Subcutaneous adipose tissue (tissue), 4 donors: ENCODE results near the gene SET. TPM values are rescaled to one million over a fixed set of nuclear protein-coding genes. Genes with fewer than 3 reads are reported as not detected.

Experiments used
- CTCF ChIP-seq: fragments of 450-650 bp; IDR thresholded peaks from one replicate; pipeline ENCODE4 v1.5.1; 2016; ENCODE audit warnings: low read depth, mild to moderate bottlenecking, control low read depth, antibody characterized with exemption, moderate library complexity
- total RNA-seq, 4 donors: library from RNA; depleted of rRNA; stranded (reverse); fragments of >200 nt; gene quantifications; one replicate each; pipeline ENCODE4 v1.1.0, GENCODE V29; 2016

SET gene
- total RNA-seq, 4 donors from 2014 or later: 116 to 160 (median 146) TPM

DNA sequence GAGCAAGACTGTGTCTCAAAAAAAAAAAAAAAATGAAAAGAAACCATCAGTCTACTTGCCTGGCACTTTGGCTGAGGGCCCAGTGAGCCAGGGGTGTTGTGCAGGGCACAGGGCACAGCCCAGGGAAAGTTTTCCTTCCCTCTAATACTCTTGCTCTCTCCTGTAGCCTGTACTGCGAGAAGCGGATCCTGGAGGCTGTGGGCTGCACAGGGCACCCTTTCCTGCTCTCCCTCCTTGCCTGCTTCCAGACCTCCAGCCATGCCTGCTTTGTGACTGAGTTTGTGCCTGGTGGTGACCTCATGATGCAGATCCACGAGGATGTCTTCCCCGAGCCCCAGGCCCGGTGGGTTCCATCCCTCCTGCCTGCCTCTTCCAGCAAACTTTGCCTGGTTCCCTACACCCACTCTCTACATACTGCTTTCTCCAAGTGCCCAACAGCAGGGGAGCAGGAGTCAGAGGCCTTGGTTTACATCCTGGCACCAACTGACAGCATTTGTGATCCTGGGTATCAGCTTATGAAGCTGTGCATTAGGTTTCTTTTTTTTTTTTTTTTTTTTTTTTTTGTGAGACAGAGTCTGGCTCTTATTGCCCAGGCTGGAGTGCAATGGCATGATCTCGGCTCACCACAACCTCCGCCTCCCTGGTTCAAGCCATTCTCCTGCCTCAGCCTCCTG, 27.7 kb downstream of the SET start:
- TF ChIP-seq CTCF: no peak

DNA sequence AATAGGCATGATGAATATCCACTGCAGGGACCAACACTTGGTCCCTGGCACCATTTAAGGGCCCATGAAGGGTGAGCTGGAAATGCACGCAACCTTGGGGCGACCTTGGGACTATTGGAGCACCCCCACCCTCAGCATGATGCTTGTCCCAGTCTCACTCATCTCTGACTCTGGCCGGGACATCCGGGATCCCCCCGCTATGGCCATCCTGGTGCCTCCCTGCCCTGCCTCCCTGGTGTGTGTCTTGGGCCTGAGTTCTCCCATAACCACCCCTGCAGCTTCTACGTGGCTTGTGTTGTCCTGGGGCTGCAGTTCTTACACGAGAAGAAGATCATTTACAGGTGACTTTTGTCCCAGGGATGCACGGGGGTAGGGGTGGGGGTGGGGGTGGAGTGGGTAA, 29.0 kb downstream of the SET start:
- TF ChIP-seq CTCF: no peak

- no peak for TF ChIP-seq CTCF
These were observed 29.5 kb downstream of the SET start for GRCh38 chr9:128718475-128718874.

- no peak for TF ChIP-seq CTCF
These were observed 31.0 kb downstream of the SET start for GRCh38 chr9:128719919-128720605.

DNA sequence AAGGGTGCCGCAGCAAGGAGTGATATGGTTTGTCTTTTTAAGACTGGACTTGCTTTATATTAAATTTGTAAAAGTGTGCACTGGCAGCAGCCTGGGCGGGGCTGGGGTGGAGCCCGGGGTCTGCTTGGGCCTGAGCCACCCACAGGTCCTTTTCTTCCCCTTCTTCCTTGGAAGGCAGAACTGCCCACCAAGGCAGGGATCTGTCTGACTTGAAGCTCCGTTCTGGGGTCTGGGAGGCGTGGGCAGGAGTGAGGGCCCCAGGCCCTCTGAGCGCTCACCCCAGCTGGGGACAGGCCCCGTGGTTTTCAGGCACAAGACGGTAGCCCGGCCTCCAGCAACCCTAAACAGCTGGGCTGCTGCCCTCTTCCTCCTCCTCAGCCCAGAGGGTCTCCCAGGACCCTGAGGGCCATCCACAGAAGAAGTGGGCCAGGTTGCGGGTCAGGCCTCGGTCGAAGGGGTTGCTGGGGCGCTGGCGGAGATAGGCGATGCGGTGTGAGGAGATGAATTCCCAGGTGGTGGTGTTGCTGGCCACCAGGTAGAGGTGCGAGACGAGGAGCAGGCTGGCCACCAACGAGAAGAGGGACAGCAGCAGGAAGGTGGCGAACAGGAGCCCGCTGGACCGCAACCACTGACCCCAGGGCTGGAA, 31.9 kb downstream of the SET start:
- no peak for TF ChIP-seq CTCF

- no peak for TF ChIP-seq CTCF
These were observed 32.5 kb downstream of the SET start for GRCh38 chr9:128721487-128722010.
